K562 (cell line): ENCODE measurements around the gene RILP. TPM values are rescaled to one million over a fixed set of nuclear protein-coding genes. Genes with fewer than 3 reads are reported as not detected.

Source experiments
- ARID2 ChIP-seq: fragments of 450-650 bp; IDR thresholded peaks from 2 replicates; pipeline ENCODE4 v1.6.1; 2017; ENCODE audit warnings: antibody characterized with exemption, mild to moderate bottlenecking
- DMBX1 ChIP-seq: fragments of 250-450 bp; sonication (Bioruptor Pico); IDR thresholded peaks from 2 replicates; pipeline ENCODE4 v1.8.0; 2022; ENCODE audit warnings: inconsistent platforms, mild to moderate bottlenecking, moderate library complexity, borderline replicate concordance
- E2F6 ChIP-seq, 2 experiments: IDR thresholded peaks; 2 replicates each; pipeline ENCODE4 v1.6.1; 2011; ENCODE audit warnings: borderline replicate concordance in 1 of 2, control low read depth in 1 of 2, low read depth in 1 of 2, low read length in 1 of 2, mild to moderate bottlenecking in 1 of 2, mixed read lengths in 1 of 2, moderate library complexity in 1 of 2; ENCODE audit not compliant: insufficient read depth in 1 of 2, insufficient read length in 1 of 2, poor library complexity in 1 of 2, severe bottlenecking in 1 of 2; ENCODE audit errors: extremely low read depth in 1 of 2
- FIP1L1 ChIP-seq: fragments of 200-400 bp; formaldehyde crosslinking; IDR thresholded peaks from 2 replicates; pipeline ENCODE4 v1.6.1; 2018; ENCODE audit warnings: mild to moderate bottlenecking, low read depth, low read length; ENCODE audit not compliant: poor library complexity, severe bottlenecking
- FOXO4 ChIP-seq: fragments of 450-650 bp; formaldehyde crosslinking; IDR thresholded peaks from 2 replicates; pipeline ENCODE4 v1.4.0; 2020; ENCODE audit warnings: mild to moderate bottlenecking, moderate library complexity
- HEY1 ChIP-seq: fragments of 250-450 bp; sonication (Bioruptor Pico); IDR thresholded peaks from 2 replicates; pipeline ENCODE4 v1.5.0; 2020; ENCODE audit warnings: mild to moderate bottlenecking, moderate library complexity, borderline replicate concordance
- JUNB ChIP-seq: fragments of 450-650 bp; formaldehyde crosslinking; conservative IDR thresholded peaks from 2 replicates; pipeline ENCODE4 v1.4.0; 2020; ENCODE audit warnings: mild to moderate bottlenecking
- POLR2G ChIP-seq: fragments of 200-400 bp; formaldehyde crosslinking; IDR thresholded peaks from 2 replicates; pipeline ENCODE4 v1.6.1; 2017; ENCODE audit warnings: low read depth, mild to moderate bottlenecking, antibody characterized with exemption, low read length, moderate library complexity
- PTRF ChIP-seq: fragments of 450-650 bp; IDR thresholded peaks from 2 replicates; pipeline ENCODE4 v1.6.1; 2016; ENCODE audit warnings: mild to moderate bottlenecking, missing genetic modification characterization, missing compliant biosample characterization
- RERE ChIP-seq: sonication (generic); formaldehyde crosslinking; IDR thresholded peaks from 2 replicates; pipeline ENCODE4 v1.8.0; 2023; ENCODE audit warnings: missing genetic modification reagents, mild to moderate bottlenecking, borderline replicate concordance
- TAF15 ChIP-seq: fragments of 200-400 bp; formaldehyde crosslinking; IDR thresholded peaks from 2 replicates; pipeline ENCODE4 v1.6.1; 2017; ENCODE audit warnings: mild to moderate bottlenecking, low read depth, low read length, moderate library complexity
- ZNF224 ChIP-seq: sonication (generic); formaldehyde crosslinking; IDR thresholded peaks from 2 replicates; pipeline ENCODE4 v1.8.0; 2022; ENCODE audit warnings: mild to moderate bottlenecking, missing genetic modification reagents
- ZNF518B ChIP-seq: fragments of 250-450 bp; sonication (Bioruptor Pico); IDR thresholded peaks from 2 replicates; pipeline ENCODE4 v1.5.0; 2021; ENCODE audit warnings: mild to moderate bottlenecking, moderate library complexity
- polyA plus RNA-seq, 8 experiments: library from polyadenylated mRNA; depleted of rRNA in 4 of 8; stranded (reverse) in 5 of 8; unstranded in 3 of 8; fragments of >200 nt; fragmentation: Nextera tagmentation in 2 of 8; fragmentation: Illumina TruSeq in 1 of 8; extraction: Ambion mirVana in 2 of 8; extraction: Trizol in 1 of 8; gene quantifications; 2 replicates each; pipeline versions ENCODE4 v1.2.1 to v1.2.3, GENCODE V29; 2011 to 2014; ENCODE audit warnings: inconsistent platforms in 1 of 8, missing spikeins in 1 of 8
- total RNA-seq, 7 experiments: library from RNA; depleted of rRNA in 6 of 7; stranded (reverse); fragments of >200 nt in 6 of 7; fragmentation: Illumina TruSeq in 2 of 7; extraction: Trizol in 2 of 7; gene quantifications; 2 replicates each; pipeline versions ENCODE4 v1.2.1 to v1.2.3, GENCODE V29; 2011 to 2021; ENCODE audit warnings: low replicate concordance in 1 of 7

Gene RILP
- total and polyA plus RNA-seq, 9 of the 15 experiments (the other 6 are each of a cell fraction or from before 2014, with no cell fraction given) = 0.75 to 54.9 (median 27.8) TPM

- no peak for TF ChIP-seq RERE (CRISPR knock-in tag)
- TF ChIP-seq JUNB = no peak
- peak; percentile 23 to 70 for TF ChIP-seq E2F6 (IDR thresholded peaks at IDR 0.05; ENCODE audit: borderline replicate concordance in 1 of 2, extremely low read depth in 1 of 2, insufficient read depth in 1 of 2, insufficient read length in 1 of 2, low read depth in 1 of 2, low read length in 1 of 2, poor library complexity in 1 of 2, severe bottlenecking in 1 of 2)
- TF ChIP-seq FIP1L1 = peak; percentile 34
- no peak for TF ChIP-seq TAF15
- TF ChIP-seq ZNF224 (CRISPR knock-in tag) = no peak
- no peak for TF ChIP-seq HEY1
- TF ChIP-seq ARID2 = no peak
- no peak for TF ChIP-seq DMBX1 (CRISPR knock-in tag)
- TF ChIP-seq POLR2G = peak; percentile 97
- TF ChIP-seq PTRF (tag) = no peak
- TF ChIP-seq ZNF518B (CRISPR knock-in tag) = no peak
- no peak for TF ChIP-seq FOXO4 (CRISPR knock-in tag)
Measured at GRCh38 chr17:1684378-1685189, 34.9 kb upstream of the RILP start, which contains the start of gene PRPF8 (continued).
